ENCODE data around the gene PLTP. TPM values are rescaled to one million over a fixed set of nuclear protein-coding genes. Genes with fewer than 3 reads are reported as not detected.

Gene PLTP
- total and polyA plus RNA-seq, 2 donors (not counting 3 experiments of a cell fraction or from before 2014, with no cell fraction given): 62.1 to 118 TPM

DNA sequence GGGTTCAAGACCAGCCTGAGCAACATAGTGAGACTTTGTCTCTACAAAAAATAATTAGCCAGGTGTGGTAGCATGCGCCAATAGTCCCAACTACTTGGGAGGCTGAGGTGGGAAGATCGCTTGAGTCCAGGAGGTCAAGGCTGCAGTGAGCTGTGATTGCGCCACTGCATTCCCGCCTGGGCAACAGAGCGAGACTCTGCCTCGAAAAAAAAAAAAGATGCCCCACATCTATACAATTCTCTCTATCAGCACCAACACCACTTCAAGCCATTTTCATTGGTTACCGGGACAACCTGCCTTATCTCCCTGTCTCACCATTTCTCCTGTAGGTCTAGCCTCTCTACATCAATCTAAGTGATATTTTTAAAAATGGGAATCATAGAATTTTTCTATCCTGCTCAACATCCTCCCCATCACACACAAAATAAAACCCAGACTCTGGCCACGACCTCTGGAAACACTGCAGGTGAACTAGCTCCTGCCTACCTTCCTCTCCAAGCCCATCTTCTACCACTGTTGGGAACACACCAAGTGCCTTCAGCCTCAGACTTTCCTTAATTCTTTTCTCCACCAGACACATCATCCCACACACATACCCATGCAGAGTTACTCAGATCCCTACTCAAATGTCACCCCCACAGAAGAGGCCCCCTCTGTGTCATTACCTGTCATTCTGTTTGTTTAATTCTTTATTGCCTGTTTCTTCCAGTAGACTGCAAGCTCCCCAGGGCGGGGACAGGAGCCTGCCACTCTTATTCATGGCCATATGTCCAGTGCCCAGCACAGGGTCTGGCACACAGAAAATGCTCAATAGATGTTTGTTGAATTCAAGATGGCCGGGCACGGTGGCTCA is 9.6 kb upstream of the PLTP start:
- H3K4me3 ChIP-seq (replicated peaks in 1 of 3; ENCODE audit: insufficient read depth in 1 of 3, low read depth in 1 of 3, low read length in 3 of 3): no peak overlapping the region
- H3K4me2 ChIP-seq (ENCODE audit: insufficient read depth, low read length): no peak overlapping the region
- H3K9me1 ChIP-seq (replicated peaks; ENCODE audit: control insufficient read depth, extremely low read depth, insufficient read depth, low read length): no peaks in the 10 kb centered on the region
- dilution Hi-C loops (cut with MboI; ENCODE audit: extremely low pct_ligation_motif_present, low sequenced_read_pairs) (no loop called here), intact Hi-C loops (cut with micrococcal nuclease) (no loop called here)
- no peaks in the 10 kb centered on the region for H3K27me3 ChIP-seq (ENCODE audit: control insufficient read depth in 2 of 2, insufficient read depth in 2 of 2, low read length in 2 of 2)
- no peak overlapping the region for H2AFZ ChIP-seq (ENCODE audit: low read depth, low read length)
- TF ChIP-seq, protein P1, sequence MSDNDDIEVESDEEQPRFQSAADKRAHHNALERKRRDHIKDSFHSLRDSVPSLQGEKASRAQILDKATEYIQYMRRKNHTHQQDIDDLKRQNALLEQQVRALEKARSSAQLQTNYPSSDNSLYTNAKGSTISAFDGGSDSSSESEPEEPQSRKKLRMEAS (IDR thresholded peaks at IDR 0.05; ENCODE audit: insufficient read depth, insufficient read length): no peak
- TF ChIP-seq POLR2AphosphoS5 (IDR thresholded peaks at IDR 0.05; ENCODE audit: insufficient read depth, low read depth, low read length) (no peak), JUN (IDR thresholded peaks at IDR 0.05; ENCODE audit: borderline replicate concordance, insufficient read depth, insufficient read length, low read depth) (no peak), MYC (IDR thresholded peaks at IDR 0.05; ENCODE audit: low read depth, low read length) (no peak), GATA2 (IDR thresholded peaks at IDR 0.05; ENCODE audit: insufficient read depth, insufficient read length, low read depth, low read length) (no peak)
- TF ChIP-seq, protein P2, sequence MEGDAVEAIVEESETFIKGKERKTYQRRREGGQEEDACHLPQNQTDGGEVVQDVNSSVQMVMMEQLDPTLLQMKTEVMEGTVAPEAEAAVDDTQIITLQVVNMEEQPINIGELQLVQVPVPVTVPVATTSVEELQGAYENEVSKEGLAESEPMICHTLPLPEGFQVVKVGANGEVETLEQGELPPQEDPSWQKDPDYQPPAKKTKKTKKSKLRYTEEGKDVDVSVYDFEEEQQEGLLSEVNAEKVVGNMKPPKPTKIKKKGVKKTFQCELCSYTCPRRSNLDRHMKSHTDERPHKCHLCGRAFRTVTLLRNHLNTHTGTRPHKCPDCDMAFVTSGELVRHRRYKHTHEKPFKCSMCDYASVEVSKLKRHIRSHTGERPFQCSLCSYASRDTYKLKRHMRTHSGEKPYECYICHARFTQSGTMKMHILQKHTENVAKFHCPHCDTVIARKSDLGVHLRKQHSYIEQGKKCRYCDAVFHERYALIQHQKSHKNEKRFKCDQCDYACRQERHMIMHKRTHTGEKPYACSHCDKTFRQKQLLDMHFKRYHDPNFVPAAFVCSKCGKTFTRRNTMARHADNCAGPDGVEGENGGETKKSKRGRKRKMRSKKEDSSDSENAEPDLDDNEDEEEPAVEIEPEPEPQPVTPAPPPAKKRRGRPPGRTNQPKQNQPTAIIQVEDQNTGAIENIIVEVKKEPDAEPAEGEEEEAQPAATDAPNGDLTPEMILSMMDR (IDR thresholded peaks at IDR 0.05; ENCODE audit: extremely low read depth in 1 of 2, insufficient read depth in 1 of 2, low read depth in 1 of 2, low read length in 2 of 2): no peak
- peaks cover 25% of the 10 kb centered on the region for H3K4me1 ChIP-seq (ENCODE audit: control insufficient read depth, extremely low read depth, insufficient read depth, low read length)
- H3K79me2 ChIP-seq (ENCODE audit: control insufficient read depth, insufficient read depth, low read length): no peaks in the 10 kb centered on the region
- H4K20me1 ChIP-seq (replicated peaks; ENCODE audit: control insufficient read depth, extremely low read depth, insufficient read depth, low read length): no peaks in the 10 kb centered on the region
- H3K9me3 ChIP-seq (replicated peaks; ENCODE audit: control insufficient read depth, insufficient read depth, low read length): no peaks in the 10 kb centered on the region
- FAIRE-seq (no peak), DNase-seq (ENCODE audit: low read depth, low spot score) (no peak)
- POLR2A ChIA-PET: interaction anchor here (0.5 to 2.5 kb wide), 2 partner anchors 13 to 1349 kb away, joined by 4 to 20 read pairs; partner anchors contain the start of gene PCIF1
- no peaks in the 10 kb centered on the region for H3K36me3 ChIP-seq (ENCODE audit: control insufficient read depth in 2 of 2, extremely low read depth in 1 of 2, insufficient read depth in 2 of 2, low read length in 2 of 2)
- no peak overlapping the region for H3K9ac ChIP-seq (replicated peaks; ENCODE audit: extremely low read depth, insufficient read depth, low read length)
- no TSS peak for BruUV-seq (replicated peaks)
- no peak overlapping the region for H3K27ac ChIP-seq (ENCODE audit: insufficient read depth, low read depth, low read length)
- CTCF ChIA-PET: interaction anchor here (1.1 to 1.5 kb wide), 2 partner anchors 13 to 48 kb away, joined by 4 to 5 read pairs; partner anchors contain the start of gene PCIF1
